Adrenal gland (tissue), 5 donors: ENCODE data around the gene SVEP1.

ENCODE experiments used
- POLR2A ChIP-seq, 2 donors: fragments of 450-650 bp; IDR thresholded peaks; one replicate each; pipeline ENCODE4 v1.6.1; 2017; ENCODE audit warnings: antibody characterized with exemption in 2 of 2, mild to moderate bottlenecking in 2 of 2, moderate library complexity in 1 of 2
- TF ChIP-seq, protein P1 (sequence below), 6 experiments: fragments of 450-650 bp in 4 of 6; fragments of 200-600 bp in 2 of 6; sonication (generic) in 1 of 6; IDR thresholded peaks; 1 replicate in 5 of 6; 2 replicates in 1 of 6; pipeline versions ENCODE4 v1.5.1 to v1.8.0; 2016 to 2021; ENCODE audit warnings: antibody characterized with exemption in 6 of 6, mild to moderate bottlenecking in 2 of 6, moderate library complexity in 1 of 6
- donor health status: DM: no; HTN: no; CAD: no.

DNA sequence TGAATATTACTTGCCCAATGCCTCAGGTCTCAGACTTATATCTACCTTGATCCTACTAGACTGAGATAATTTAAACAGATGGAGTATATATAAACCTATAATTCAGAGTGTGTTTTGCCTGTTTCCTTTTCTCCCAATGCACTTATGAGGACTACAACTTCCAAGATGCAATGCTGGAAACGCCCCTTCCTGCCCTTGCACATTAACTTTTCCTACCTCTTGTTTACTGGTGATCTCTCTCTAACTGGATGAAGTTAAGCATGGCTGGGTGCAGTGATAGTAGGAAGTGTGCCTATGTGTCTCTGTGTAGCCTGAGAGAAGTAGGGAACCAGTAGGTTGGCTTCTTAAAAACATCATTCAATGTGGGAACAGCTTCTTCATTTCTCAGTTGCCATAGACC lies 115.2 kb downstream of the SVEP1 start:
- no peak for TF ChIP-seq POLR2A (IDR thresholded peaks at IDR 0.05)
- TF ChIP-seq, protein P1, sequence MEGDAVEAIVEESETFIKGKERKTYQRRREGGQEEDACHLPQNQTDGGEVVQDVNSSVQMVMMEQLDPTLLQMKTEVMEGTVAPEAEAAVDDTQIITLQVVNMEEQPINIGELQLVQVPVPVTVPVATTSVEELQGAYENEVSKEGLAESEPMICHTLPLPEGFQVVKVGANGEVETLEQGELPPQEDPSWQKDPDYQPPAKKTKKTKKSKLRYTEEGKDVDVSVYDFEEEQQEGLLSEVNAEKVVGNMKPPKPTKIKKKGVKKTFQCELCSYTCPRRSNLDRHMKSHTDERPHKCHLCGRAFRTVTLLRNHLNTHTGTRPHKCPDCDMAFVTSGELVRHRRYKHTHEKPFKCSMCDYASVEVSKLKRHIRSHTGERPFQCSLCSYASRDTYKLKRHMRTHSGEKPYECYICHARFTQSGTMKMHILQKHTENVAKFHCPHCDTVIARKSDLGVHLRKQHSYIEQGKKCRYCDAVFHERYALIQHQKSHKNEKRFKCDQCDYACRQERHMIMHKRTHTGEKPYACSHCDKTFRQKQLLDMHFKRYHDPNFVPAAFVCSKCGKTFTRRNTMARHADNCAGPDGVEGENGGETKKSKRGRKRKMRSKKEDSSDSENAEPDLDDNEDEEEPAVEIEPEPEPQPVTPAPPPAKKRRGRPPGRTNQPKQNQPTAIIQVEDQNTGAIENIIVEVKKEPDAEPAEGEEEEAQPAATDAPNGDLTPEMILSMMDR (IDR thresholded peaks at IDR 0.05), result no peak
